Dendritic cell treated with granulocyte-macrophage colony-stimulating factor and Interleukin-4, amounts not matched to agents 40 ng/mL and 50 ng/mL, for 4 days (primary cell): ENCODE measurements around the gene PIH1D2.
"Not testable (repeated sequence)": the region's sequence is repeated elsewhere in the genome, so short reads cannot be mapped to it uniquely, and the experiment has no call there.

Source experiments
- H3K27ac Mint-ChIP-seq: one replicate; pipeline ENCODE4 v1.8.0; 2022; ENCODE audit warnings: mild to moderate bottlenecking, mixed read lengths
- H3K27me3 Mint-ChIP-seq: one replicate; pipeline ENCODE4 v1.8.0; 2022; ENCODE audit warnings: mild to moderate bottlenecking, mixed read lengths
- H3K36me3 Mint-ChIP-seq: one replicate; pipeline ENCODE4 v1.8.0; 2022; ENCODE audit warnings: low read depth, mixed read lengths
- H3K4me1 Mint-ChIP-seq: one replicate; pipeline ENCODE4 v1.8.0; 2022; ENCODE audit warnings: low read depth, mixed read lengths
- H3K4me3 Mint-ChIP-seq: one replicate; pipeline ENCODE4 v1.8.0; 2022; ENCODE audit warnings: mild to moderate bottlenecking, moderate library complexity, mixed read lengths
- H3K9me3 Mint-ChIP-seq: one replicate; pipeline ENCODE4 v1.8.0; 2022; ENCODE audit warnings: mixed read lengths
- intact Hi-C: fragments of 100-400 bp; cut with micrococcal nuclease; formaldehyde crosslinking; loops from one replicate; pipeline ENCODE4 v1.15.0; 2022

Gene PIH1D2

GRCh38 chr11:112073941-112074811 is at the start of gene PIH1D2, which contains the start of gene NKAPD1:
Gene PIH1D2 (minus strand): TSS chr11:112074017. CDS start chr11:112073174, 843 bp downstream.
Gene NKAPD1 (plus strand): TSS chr11:112074299. CDS start chr11:112075575, 1,276 bp downstream.
- H3K27ac Mint-ChIP-seq: peak within 1 kb of the TSS; percentile 100
- peaks cover 45% of the 10 kb centered on the region for H3K36me3 Mint-ChIP-seq
- H3K9me3 Mint-ChIP-seq: no peaks in the 10 kb centered on the region
- intact Hi-C loops: loop anchor here (1.0 to 5.0 kb wide), 4 partner anchors 12 to 202 kb away; partner anchors contain the start of genes ALG9, DLAT, SDHD and TIMM8B
- H3K4me3 Mint-ChIP-seq: peak within 1 kb of the TSS; percentile 96
- peaks cover 34% of the 10 kb centered on the region for H3K4me1 Mint-ChIP-seq
- no peaks in the 10 kb centered on the region for H3K27me3 Mint-ChIP-seq

GRCh38 chr11:112123129-112123528 is 49.3 kb upstream of the PIH1D2 start:
- no peak overlapping the region for H3K4me3 Mint-ChIP-seq
- no peaks in the 10 kb centered on the region for H3K27me3 Mint-ChIP-seq
- H3K36me3 Mint-ChIP-seq: no peaks in the 10 kb centered on the region

GRCh38 chr11:112121981-112122615 is 48.3 kb upstream of the PIH1D2 start:
- no peaks in the 10 kb centered on the region for H3K27me3 Mint-ChIP-seq
- no peak overlapping the region for H3K4me3 Mint-ChIP-seq
- no peak overlapping the region for H3K27ac Mint-ChIP-seq
- intact Hi-C loops: loop anchor here (5.0 kb wide), 1 partner anchor 35 kb away; no protein-coding TSS in a partner anchor
- H3K9me3 Mint-ChIP-seq: no peaks in the 10 kb centered on the region
- H3K4me1 Mint-ChIP-seq: peaks cover 19% of the 10 kb centered on the region
- H3K36me3 Mint-ChIP-seq: no peaks in the 10 kb centered on the region

More at GRCh38 chr11:112123129-112123528, 49.3 kb upstream of the PIH1D2 start:
- no peak overlapping the region for H3K27ac Mint-ChIP-seq
- H3K4me1 Mint-ChIP-seq: peaks cover 20% of the 10 kb centered on the region
- no peaks in the 10 kb centered on the region for H3K9me3 Mint-ChIP-seq
- intact Hi-C loops: loop anchor here (5.0 kb wide), 1 partner anchor 34 kb away; no protein-coding TSS in a partner anchor

- no peaks in the 10 kb centered on the region for H3K27me3 Mint-ChIP-seq
- intact Hi-C loops: no loop called here
- no peaks in the 10 kb centered on the region for H3K36me3 Mint-ChIP-seq
- H3K27ac Mint-ChIP-seq: no peak overlapping the region
- H3K4me1 Mint-ChIP-seq: peaks cover 19% of the 10 kb centered on the region
- no peak overlapping the region for H3K4me3 Mint-ChIP-seq
- H3K9me3 Mint-ChIP-seq: no peaks in the 10 kb centered on the region
Measured at GRCh38 chr11:112118176-112118575, 44.4 kb upstream of the PIH1D2 start.

GRCh38 chr11:112115386-112115785 is 41.6 kb upstream of the PIH1D2 start:
- Mint-ChIP-seq H3K4me1 (peaks cover 7% of the 10 kb centered on the region), H3K27ac (no peak overlapping the region), H3K27me3 (no peaks in the 10 kb centered on the region), H3K4me3 (no peak overlapping the region), H3K9me3 (no peaks in the 10 kb centered on the region), H3K36me3 (no peaks in the 10 kb centered on the region)
- intact Hi-C loops: no loop called here

- Mint-ChIP-seq H3K9me3 (no peaks in the 10 kb centered on the region), H3K36me3 (no peaks in the 10 kb centered on the region), H3K27ac (no peak overlapping the region), H3K27me3 (no peaks in the 10 kb centered on the region), H3K4me1 (no peaks in the 10 kb centered on the region), H3K4me3 (no peak overlapping the region)
- intact Hi-C loops: loop anchor here (5.0 kb wide), 1 partner anchor 168 kb away; no protein-coding TSS in a partner anchor
Measured at GRCh38 chr11:112114460-112114859, 40.6 kb upstream of the PIH1D2 start.

GRCh38 chr11:112113539-112114457 is 40.0 kb upstream of the PIH1D2 start:
- Mint-ChIP-seq H3K9me3 (no peaks in the 10 kb centered on the region), H3K27me3 (no peaks in the 10 kb centered on the region), H3K27ac (peak overlapping the region; percentile 74), H3K4me3 (peak overlapping the region; percentile 23), H3K4me1 (no peaks in the 10 kb centered on the region), H3K36me3 (peaks cover under 1% of the 10 kb centered on the region)
- intact Hi-C loops: loop anchor here (2.0 to 5.0 kb wide), 2 partner anchors 61 to 169 kb away; partner anchors contain the start of gene BCO2

GRCh38 chr11:112106070-112106469 is 32.3 kb upstream of the PIH1D2 start:
- intact Hi-C loops: no loop called here
- Mint-ChIP-seq H3K27ac (no peak overlapping the region), H3K9me3 (no peaks in the 10 kb centered on the region), H3K36me3 (peaks cover 18% of the 10 kb centered on the region), H3K4me1 (peaks cover 10% of the 10 kb centered on the region), H3K27me3 (no peaks in the 10 kb centered on the region), H3K4me3 (no peak overlapping the region)

- no peaks in the 10 kb centered on the region for H3K9me3 Mint-ChIP-seq
- no peak overlapping the region for H3K4me3 Mint-ChIP-seq
- H3K36me3 Mint-ChIP-seq: peaks cover 31% of the 10 kb centered on the region
- intact Hi-C loops: no loop called here
- no peaks in the 10 kb centered on the region for H3K27me3 Mint-ChIP-seq
- peaks cover 19% of the 10 kb centered on the region for H3K4me1 Mint-ChIP-seq
- H3K27ac Mint-ChIP-seq: peak overlapping the region; percentile 68
Measured at GRCh38 chr11:112103446-112103845, 29.6 kb upstream of the PIH1D2 start.

GRCh38 chr11:112100462-112100861 is 26.6 kb upstream of the PIH1D2 start:
- Mint-ChIP-seq H3K4me3 (no peak overlapping the region), H3K9me3 (no peaks in the 10 kb centered on the region), H3K27ac (peak overlapping the region; percentile 53), H3K27me3 (no peaks in the 10 kb centered on the region), H3K4me1 (peaks cover 19% of the 10 kb centered on the region), H3K36me3 (peaks cover 46% of the 10 kb centered on the region)
- intact Hi-C loops: no loop called here

GRCh38 chr11:112097734-112098528 is 24.1 kb upstream of the PIH1D2 start:
- peaks cover 69% of the 10 kb centered on the region for H3K36me3 Mint-ChIP-seq
- H3K4me1 Mint-ChIP-seq: peaks cover 11% of the 10 kb centered on the region
- no peaks in the 10 kb centered on the region for H3K27me3 Mint-ChIP-seq
- H3K27ac Mint-ChIP-seq: peak overlapping the region; percentile 49
- H3K4me3 Mint-ChIP-seq: no peak overlapping the region
- intact Hi-C loops: no loop called here
- H3K9me3 Mint-ChIP-seq: no peaks in the 10 kb centered on the region

GRCh38 chr11:112096194-112096593 is 22.4 kb upstream of the PIH1D2 start:
- H3K27me3 Mint-ChIP-seq: no peaks in the 10 kb centered on the region
- no peaks in the 10 kb centered on the region for H3K9me3 Mint-ChIP-seq
- H3K4me1 Mint-ChIP-seq: peaks cover 10% of the 10 kb centered on the region
- H3K4me3 Mint-ChIP-seq: no peak overlapping the region
- peaks cover 86% of the 10 kb centered on the region for H3K36me3 Mint-ChIP-seq
- intact Hi-C loops: no loop called here
- H3K27ac Mint-ChIP-seq: peak overlapping the region; percentile 49

GRCh38 chr11:112095302-112095701 is 21.5 kb upstream of the PIH1D2 start:
- intact Hi-C loops, H3K27me3 Mint-ChIP-seq, H3K27ac Mint-ChIP-seq, H3K4me1 Mint-ChIP-seq, H3K4me3 Mint-ChIP-seq, H3K9me3 Mint-ChIP-seq: not testable (repeated sequence)
- peaks cover 91% of the 10 kb centered on the region for H3K36me3 Mint-ChIP-seq
